OCI-LY7 (cell line): ENCODE measurements around the gene OGDH. TPM values are rescaled to one million over a fixed set of nuclear protein-coding genes. Genes with fewer than 3 reads are reported as not detected.

Source experiments
- BruUV-seq: library from RNA; stranded (reverse); fragments of 400-500 nt; replicated peaks from 2 replicates; lab custom pipeline; 2021; lab: Mats Ljungman, UMichigan
- CTCF ChIA-PET: fragments of 300-600 bp; sonication (Branson Sonifier 250); formaldehyde crosslinking; loops from one replicate; lab custom pipeline; 2022; ENCODE audit warnings: antibody characterized with exemption; ENCODE audit not compliant: unreplicated experiment; lab: Charles Lee
- POLR2A ChIA-PET: fragments of 300-600 bp; sonication (Branson Sonifier 250); formaldehyde crosslinking; loops from one replicate; lab custom pipeline; 2022; ENCODE audit warnings: antibody characterized with exemption; lab: Charles Lee
- DNase-seq: peaks from one replicate; pipeline ENCODE4 v3.0.0-alpha.2; 2015; ENCODE audit warnings: low spot score
- H2AFZ ChIP-seq: fragments of 200-600 bp; sonication (generic), shearing (Covaris generic); 2 replicates; pipeline ENCODE4 v1.6.1; 2014; ENCODE audit warnings: mild to moderate bottlenecking, antibody characterized with exemption, low read length, moderate library complexity
- H3K27ac ChIP-seq: fragments of 200-600 bp; sonication (generic); 2 replicates; pipeline ENCODE4 v1.5.1; 2014; ENCODE audit warnings: mixed run types, low read depth, mild to moderate bottlenecking, moderate library complexity, low read length, inconsistent platforms; ENCODE audit not compliant: poor library complexity, severe bottlenecking
- H3K36me3 ChIP-seq: fragments of 200-600 bp; sonication (generic); 2 replicates; pipeline ENCODE4 v1.6.1; 2014; ENCODE audit warnings: mild to moderate bottlenecking, antibody characterized with exemption, low read length, moderate library complexity, mixed read lengths; ENCODE audit not compliant: insufficient read depth
- H3K4me1 ChIP-seq: fragments of 200-600 bp; sonication (generic); 2 replicates; pipeline ENCODE4 v1.5.1; 2014; ENCODE audit warnings: mild to moderate bottlenecking, low read length; ENCODE audit not compliant: insufficient read depth, poor library complexity, severe bottlenecking
- H3K4me2 ChIP-seq: fragments of 200-600 bp; sonication (generic); 2 replicates; pipeline ENCODE4 v1.6.1; 2014; ENCODE audit warnings: mild to moderate bottlenecking, low read length
- H3K4me3 ChIP-seq: fragments of 200-600 bp; sonication (generic); 2 replicates; pipeline ENCODE4 v1.5.1; 2014; ENCODE audit warnings: mild to moderate bottlenecking, low read depth, low read length; ENCODE audit not compliant: poor library complexity, severe bottlenecking
- H3K79me2 ChIP-seq: fragments of 200-600 bp; sonication (generic); 2 replicates; pipeline ENCODE4 v1.6.1; 2016; ENCODE audit warnings: low read depth, mild to moderate bottlenecking, low read length, moderate library complexity, mixed read lengths; ENCODE audit not compliant: insufficient read depth
- H3K9me2 ChIP-seq: fragments of 200-600 bp; sonication (generic); 2 replicates; pipeline ENCODE4 v1.6.1; 2016; ENCODE audit warnings: mild to moderate bottlenecking, low read length, mixed read lengths; ENCODE audit not compliant: insufficient read depth
- H3K9me3 ChIP-seq: fragments of 200-600 bp; sonication (generic); 2 replicates; pipeline ENCODE4 v1.6.1; 2014; ENCODE audit warnings: mild to moderate bottlenecking, mixed run types, low read length, mixed read lengths
- H4K20me1 ChIP-seq: fragments of 200-600 bp; sonication (generic); 2 replicates; pipeline ENCODE4 v1.6.1; 2014; ENCODE audit warnings: mild to moderate bottlenecking, antibody characterized with exemption, low read length, moderate library complexity, mixed read lengths; ENCODE audit not compliant: insufficient read depth
- CTCF ChIP-seq: fragments of 200-600 bp; sonication (generic); conservative IDR thresholded peaks from 2 replicates; pipeline ENCODE4 v1.5.1; 2014; ENCODE audit warnings: mild to moderate bottlenecking, antibody characterized with exemption, low read length, moderate library complexity, mixed read lengths
- EZH2phosphoT487 ChIP-seq: fragments of 200-600 bp; sonication (generic); IDR thresholded peaks from 2 replicates; pipeline ENCODE4 v1.6.1; 2018; ENCODE audit warnings: low read depth, borderline replicate concordance, mild to moderate bottlenecking, mixed run types, antibody characterized with exemption, low read length, moderate library complexity, mixed read lengths
- intact Hi-C: fragments of 100-400 bp; cut with micrococcal nuclease; formaldehyde crosslinking; loops from one replicate; pipeline ENCODE4 v1.10.0; 2022; ENCODE audit not compliant: unreplicated experiment
- total RNA-seq, 2 experiments: library from RNA; depleted of rRNA in 1 of 2; stranded (reverse); fragments of >200 nt in 1 of 2; shearing (Covaris generic) in 1 of 2; gene quantifications; 2 replicates each; pipeline ENCODE4 v1.2.3, GENCODE V29; 2014 to 2022

The OGDH gene
- total RNA-seq, 2 experiments from 2014 or later = 47.6 to 70.9 TPM

GRCh38 chr7:44618045-44618444 is 11.6 kb downstream of the OGDH start:
- peaks cover 18% of the 10 kb centered on the region for H3K4me1 ChIP-seq
- peaks cover 10% of the 10 kb centered on the region for H4K20me1 ChIP-seq
- no peak overlapping the region for H2AFZ ChIP-seq
- ChIA-PET CTCF (no interaction called here), POLR2A (interaction anchor here (2.6 kb wide), 1 partner anchor 11 kb away, joined by 8 read pairs; the partner anchor contains the start of gene OGDH)
- no peak overlapping the region for H3K4me2 ChIP-seq
- H3K4me3 ChIP-seq = no peak overlapping the region
- H3K9me3 ChIP-seq = no peaks in the 10 kb centered on the region
- peaks cover 97% of the 10 kb centered on the region for H3K79me2 ChIP-seq
- TF ChIP-seq CTCF (no peak), EZH2phosphoT487 (no peak)
- no peak for DNase-seq
- H3K9me2 ChIP-seq = no peaks in the 10 kb centered on the region
- no peak overlapping the region for H3K27ac ChIP-seq
- peaks cover 34% of the 10 kb centered on the region for H3K36me3 ChIP-seq
- no TSS peak for BruUV-seq
- intact Hi-C loops = no loop called here

GRCh38 chr7:44618753-44619152 is 12.3 kb downstream of the OGDH start:
- peaks cover 18% of the 10 kb centered on the region for H3K4me1 ChIP-seq
- H4K20me1 ChIP-seq = peaks cover 10% of the 10 kb centered on the region
- CTCF ChIA-PET = no interaction called here
- BruUV-seq = no TSS peak
- H3K4me2 ChIP-seq = no peak overlapping the region
- H3K9me2 ChIP-seq = no peaks in the 10 kb centered on the region
- H3K36me3 ChIP-seq = peaks cover 36% of the 10 kb centered on the region
- intact Hi-C loops = no loop called here
- POLR2A ChIA-PET = interaction anchor here (0.6 kb wide), 1 partner anchor 1142 kb away, joined by 4 read pairs; no protein-coding TSS in a partner anchor
- no peak for DNase-seq
- H3K79me2 ChIP-seq = peaks cover 96% of the 10 kb centered on the region
- no peak overlapping the region for H3K27ac ChIP-seq
- H3K9me3 ChIP-seq = no peaks in the 10 kb centered on the region
- H3K4me3 ChIP-seq = no peak overlapping the region
- no peak overlapping the region for H2AFZ ChIP-seq
- TF ChIP-seq EZH2phosphoT487 = no peak
- no peak for TF ChIP-seq CTCF

GRCh38 chr7:44621034-44621749 is 14.8 kb downstream of the OGDH start:
- Histone ChIP-seq H3K27ac (no peak overlapping the region), H3K9me3 (no peaks in the 10 kb centered on the region), H3K4me3 (no peak overlapping the region), H3K4me2 (no peak overlapping the region), H3K36me3 (peaks cover 58% of the 10 kb centered on the region), H2AFZ (no peak overlapping the region), H3K79me2 (peaks cover 82% of the 10 kb centered on the region), H3K4me1 (peaks cover under 1% of the 10 kb centered on the region), H3K9me2 (no peaks in the 10 kb centered on the region), H4K20me1 (peaks cover under 1% of the 10 kb centered on the region; the same call in 1 of the 2 replicates)
- no peak for DNase-seq
- intact Hi-C loops = no loop called here
- POLR2A ChIA-PET = interaction anchor here (0.6 to 1.5 kb wide), 4 partner anchors 10 to 613 kb away, joined by 3 to 5 read pairs (median 4); partner anchors contain the start of gene OGDH
- BruUV-seq = no TSS peak
- no peak for TF ChIP-seq CTCF
- TF ChIP-seq EZH2phosphoT487 = no peak
- CTCF ChIA-PET = no interaction called here
